HEK293 (cell line): ENCODE measurements around the gene ELAVL2.
A peak's percentile ranks its signal among the peaks of the same experiment; 100 is the strongest.

Source experiments
- BCL11A ChIP-seq: fragments of 450-650 bp; formaldehyde crosslinking; IDR thresholded peaks from 2 replicates; pipeline ENCODE4 v1.5.1; 2016; ENCODE audit warnings: low read depth, missing biosample characterization, missing genetic modification characterization
- FEZF1 ChIP-seq: fragments of 450-650 bp; formaldehyde crosslinking; IDR thresholded peaks from 2 replicates; pipeline ENCODE4 v1.5.1; 2016; ENCODE audit warnings: missing biosample characterization, missing genetic modification characterization
- HOXD13 ChIP-seq: sonication (generic); formaldehyde crosslinking; IDR thresholded peaks from 2 replicates; pipeline ENCODE4 v1.8.0; 2022; ENCODE audit warnings: missing genetic modification reagents, borderline replicate concordance
- KLF10 ChIP-seq: fragments of 450-650 bp; IDR thresholded peaks from 2 replicates; pipeline ENCODE4 v1.5.1; 2018; ENCODE audit warnings: missing biosample characterization, mild to moderate bottlenecking, missing genetic modification characterization
- KLF17 ChIP-seq: fragments of 450-650 bp; formaldehyde crosslinking; IDR thresholded peaks from 2 replicates; pipeline ENCODE4 v1.5.1; 2016; ENCODE audit warnings: missing biosample characterization, missing genetic modification characterization
- KLF8 ChIP-seq: fragments of 450-650 bp; formaldehyde crosslinking; IDR thresholded peaks from 2 replicates; pipeline ENCODE4 v1.5.1; 2016; ENCODE audit warnings: missing biosample characterization, missing genetic modification characterization
- MZF1 ChIP-seq: fragments of 450-650 bp; formaldehyde crosslinking; IDR thresholded peaks from 2 replicates; pipeline ENCODE4 v1.5.1; 2017; ENCODE audit warnings: missing biosample characterization, missing genetic modification characterization, borderline replicate concordance
- OVOL3 ChIP-seq: fragments of 450-650 bp; formaldehyde crosslinking; IDR thresholded peaks from 2 replicates; pipeline ENCODE4 v1.5.1; 2016; ENCODE audit warnings: missing biosample characterization, missing genetic modification characterization
- PRDM2 ChIP-seq: fragments of 450-650 bp; formaldehyde crosslinking; IDR thresholded peaks from 2 replicates; pipeline ENCODE4 v1.5.1; 2016; ENCODE audit warnings: missing biosample characterization, missing genetic modification characterization, borderline replicate concordance
- PRDM6 ChIP-seq: fragments of 450-650 bp; formaldehyde crosslinking; IDR thresholded peaks from 2 replicates; pipeline ENCODE4 v1.5.1; 2017; ENCODE audit warnings: missing biosample characterization, missing genetic modification characterization
- ZBTB21 ChIP-seq: fragments of 450-650 bp; formaldehyde crosslinking; IDR thresholded peaks from 2 replicates; pipeline ENCODE4 v1.5.1; 2017; ENCODE audit warnings: missing biosample characterization, missing genetic modification characterization
- ZEB2 ChIP-seq: fragments of 450-650 bp; formaldehyde crosslinking; IDR thresholded peaks from 2 replicates; pipeline ENCODE4 v1.5.1; 2016; ENCODE audit warnings: missing biosample characterization, missing genetic modification characterization
- ZNF10 ChIP-seq: fragments of 450-650 bp; formaldehyde crosslinking; IDR thresholded peaks from 2 replicates; pipeline ENCODE4 v1.5.1; 2017; ENCODE audit warnings: missing biosample characterization, missing genetic modification characterization
- ZNF19 ChIP-seq: fragments of 450-650 bp; formaldehyde crosslinking; IDR thresholded peaks from 2 replicates; pipeline ENCODE4; 2016; ENCODE audit warnings: missing biosample characterization, missing genetic modification characterization, low read depth
- ZNF2 ChIP-seq: fragments of 450-650 bp; formaldehyde crosslinking; IDR thresholded peaks from 2 replicates; pipeline ENCODE4 v1.5.1; 2016; ENCODE audit warnings: missing biosample characterization, missing genetic modification characterization
- ZNF221 ChIP-seq: fragments of 450-650 bp; formaldehyde crosslinking; IDR thresholded peaks from 2 replicates; pipeline ENCODE4 v1.5.1; 2017; ENCODE audit warnings: missing biosample characterization, missing genetic modification characterization, borderline replicate concordance
- ZNF24 ChIP-seq: fragments of 450-650 bp; formaldehyde crosslinking; IDR thresholded peaks from 2 replicates; pipeline ENCODE4 v1.5.1; 2016; ENCODE audit warnings: missing biosample characterization, missing genetic modification characterization
- ZNF248 ChIP-seq: fragments of 450-650 bp; formaldehyde crosslinking; IDR thresholded peaks from 2 replicates; pipeline ENCODE4 v1.5.1; 2017; ENCODE audit warnings: missing biosample characterization, missing genetic modification characterization
- ZNF398 ChIP-seq: fragments of 450-650 bp; formaldehyde crosslinking; IDR thresholded peaks from 2 replicates; pipeline ENCODE4 v1.5.1; 2017; ENCODE audit warnings: missing biosample characterization, missing genetic modification characterization
- ZNF416 ChIP-seq: fragments of 450-650 bp; formaldehyde crosslinking; IDR thresholded peaks from 2 replicates; pipeline ENCODE4 v1.5.1; 2016; ENCODE audit warnings: missing biosample characterization, missing genetic modification characterization
- ZNF449 ChIP-seq: fragments of 450-650 bp; formaldehyde crosslinking; IDR thresholded peaks from 2 replicates; pipeline ENCODE4 v1.5.1; 2017; ENCODE audit warnings: missing biosample characterization, mild to moderate bottlenecking, missing genetic modification characterization, moderate library complexity
- ZNF501 ChIP-seq: fragments of 450-650 bp; formaldehyde crosslinking; IDR thresholded peaks from 2 replicates; pipeline ENCODE4 v1.5.1; 2016; ENCODE audit warnings: missing biosample characterization, missing genetic modification characterization
- ZNF544 ChIP-seq: fragments of 450-650 bp; formaldehyde crosslinking; IDR thresholded peaks from 2 replicates; pipeline ENCODE4 v1.5.0; 2017; ENCODE audit warnings: missing biosample characterization, missing genetic modification characterization
- ZNF580 ChIP-seq: fragments of 450-650 bp; formaldehyde crosslinking; IDR thresholded peaks from 2 replicates; pipeline ENCODE4 v1.5.1; 2016; ENCODE audit warnings: missing biosample characterization, missing genetic modification characterization
- ZNF596 ChIP-seq: fragments of 450-650 bp; IDR thresholded peaks from 2 replicates; pipeline ENCODE4 v1.5.0; 2018; ENCODE audit warnings: missing biosample characterization, mild to moderate bottlenecking, missing genetic modification characterization, moderate library complexity
- ZNF624 ChIP-seq: fragments of 450-650 bp; formaldehyde crosslinking; IDR thresholded peaks from 2 replicates; pipeline ENCODE4 v1.5.1; 2017; ENCODE audit warnings: missing biosample characterization, missing genetic modification characterization
- ZNF629 ChIP-seq: fragments of 450-650 bp; formaldehyde crosslinking; IDR thresholded peaks from 2 replicates; pipeline ENCODE4 v1.5.1; 2017; ENCODE audit warnings: missing biosample characterization, missing genetic modification characterization
- ZSCAN4 ChIP-seq: fragments of 450-650 bp; formaldehyde crosslinking; IDR thresholded peaks from 2 replicates; pipeline ENCODE4 v1.5.1; 2017; ENCODE audit warnings: missing biosample characterization, missing genetic modification characterization

Gene ELAVL2

GRCh38 chr9:23717505-23717904, 108.5 kb downstream of the ELAVL2 start (continued):
- TF ChIP-seq ZNF544 (no peak), ZNF221 (tag by site-specific recombination) (no peak), MZF1 (tag by site-specific recombination) (no peak), ZSCAN4 (tag by site-specific recombination) (0 out of 2 replicates have a peak, but pooled peaks have one; percentile 41), ZNF19 (tag by site-specific recombination) (no peak), HOXD13 (CRISPR knock-in tag) (peak; percentile 86), ZEB2 (tag by site-specific recombination) (peak; percentile 67), KLF10 (peak; percentile 55; the same call in 1 of the 2 replicates), ZNF629 (tag by site-specific recombination) (peak; percentile 69), FEZF1 (tag by site-specific recombination) (peak; percentile 92), ZNF24 (peak; percentile 73), ZNF398 (tag by site-specific recombination) (no peak), ZNF2 (tag by site-specific recombination) (peak; percentile 43; the same call in 1 of the 2 replicates), ZNF501 (no peak), KLF8 (tag by site-specific recombination) (0 out of 2 replicates have a peak, but pooled peaks have one; percentile 47), PRDM2 (tag by site-specific recombination) (no peak), ZNF624 (tag by site-specific recombination) (no peak), OVOL3 (peak; percentile 82), ZNF596 (no peak), ZBTB21 (tag by site-specific recombination) (no peak), ZNF416 (no peak), KLF17 (tag by site-specific recombination) (peak; percentile 90), BCL11A (peak; percentile 82; the same call in 1 of the 2 replicates), ZNF10 (tag by site-specific recombination) (peak; percentile 59; the same call in 1 of the 2 replicates), ZNF580 (tag by site-specific recombination) (peak; percentile 84; the same call in 1 of the 2 replicates), ZNF248 (no peak), ZNF449 (0 out of 2 replicates have a peak, but pooled peaks have one; percentile 28), PRDM6 (tag by site-specific recombination) (peak; percentile 94)
